Hepatocyte (in vitro differentiated cells): Measurements from ENCODE around the gene NBPF1. TPM values are rescaled to one million over a fixed set of nuclear protein-coding genes. Genes with fewer than 3 reads are reported as not detected.
"Not testable (repeated sequence)": the region's sequence is repeated elsewhere in the genome, so short reads cannot be mapped to it uniquely, and the experiment has no call there.

ENCODE experiments used
- DNase-seq: peaks from one replicate; pipeline ENCODE4 v3.0.0-alpha.2; 2016; ENCODE audit warnings: low spot score
- H2AFZ ChIP-seq: fragments of 200-600 bp; sonication (generic); 2 replicates; pipeline ENCODE4 v1.6.0; 2016; ENCODE audit warnings: antibody characterized with exemption, mild to moderate bottlenecking
- H3K27ac ChIP-seq: fragments of 200-600 bp; sonication (generic); 2 replicates; pipeline ENCODE4 v1.5.1; 2016; ENCODE audit warnings: mild to moderate bottlenecking
- H3K27me3 ChIP-seq: fragments of 200-600 bp; sonication (generic); 2 replicates; pipeline ENCODE4 v1.6.1; 2016
- H3K36me3 ChIP-seq: fragments of 200-600 bp; sonication (generic); replicated peaks from 2 replicates; pipeline ENCODE4 v1.5.1; 2016; ENCODE audit warnings: low read depth; ENCODE audit not compliant: insufficient read depth
- H3K4me1 ChIP-seq: fragments of 200-600 bp; sonication (generic); 2 replicates; pipeline ENCODE4 v1.5.1; 2016; ENCODE audit warnings: mild to moderate bottlenecking, moderate library complexity; ENCODE audit not compliant: insufficient read depth
- H3K4me2 ChIP-seq: fragments of 200-600 bp; sonication (generic); 2 replicates; pipeline ENCODE4 v1.6.0; 2016
- H3K4me3 ChIP-seq: fragments of 200-600 bp; sonication (generic); 2 replicates; pipeline ENCODE4 v1.5.1; 2016; ENCODE audit warnings: mild to moderate bottlenecking
- H3K79me2 ChIP-seq: fragments of 200-600 bp; sonication (generic); 2 replicates; pipeline ENCODE4 v1.6.0; 2017; ENCODE audit warnings: mild to moderate bottlenecking
- H3K9me2 ChIP-seq: fragments of 200-600 bp; sonication (generic); replicated peaks from 2 replicates; pipeline ENCODE4 v1.6.0; 2017; ENCODE audit warnings: mild to moderate bottlenecking; ENCODE audit not compliant: insufficient read depth
- H3K9me3 ChIP-seq: fragments of 200-600 bp; sonication (generic); 2 replicates; pipeline ENCODE4 v1.5.1; 2016; ENCODE audit warnings: low read depth, mild to moderate bottlenecking
- H4K20me1 ChIP-seq: fragments of 200-600 bp; sonication (generic); 2 replicates; pipeline ENCODE4 v1.6.0; 2016; ENCODE audit warnings: mild to moderate bottlenecking; ENCODE audit not compliant: insufficient read depth, poor library complexity, severe bottlenecking
- EZH2 ChIP-seq: fragments of 200-600 bp; sonication (generic); IDR thresholded peaks from 2 replicates; pipeline ENCODE4 v1.6.1; 2016; ENCODE audit warnings: antibody characterized with exemption, mild to moderate bottlenecking, borderline replicate concordance
- EZH2phosphoT487 ChIP-seq: fragments of 200-600 bp; sonication (generic); IDR thresholded peaks from one replicate; pipeline ENCODE4 v1.6.1; 2018; ENCODE audit warnings: antibody characterized with exemption, mild to moderate bottlenecking, low read depth, moderate library complexity; ENCODE audit not compliant: unreplicated experiment, severe bottlenecking
- WGBS: methylation state at CpG from one replicate; pipeline ENCODE4 v1.1.6; 2016; ENCODE audit warnings: low lambda C conversion rate; ENCODE audit errors: missing lambda C conversion rate; 5-methylcytosine and 5-hydroxymethylcytosine counted together
- polyA plus RNA-seq: library from polyadenylated mRNA; unstranded; fragments of >200 nt; fragmentation: Nextera tagmentation; extraction: Ambion mirVana; gene quantifications from 2 replicates; pipeline ENCODE4 v1.2.1, GENCODE V29; 2016
- total RNA-seq: library from RNA; depleted of rRNA; stranded (reverse); fragments of >200 nt; gene quantifications from 2 replicates; pipeline ENCODE4 v1.2.3, GENCODE V29; 2014
- TF ChIP-seq, protein P1 (sequence below): fragments of 200-600 bp; sonication (generic); IDR thresholded peaks from 2 replicates; pipeline ENCODE4 v1.5.1; 2016; ENCODE audit warnings: antibody characterized with exemption, mild to moderate bottlenecking; ENCODE audit not compliant: poor library complexity

Gene NBPF1
- total and polyA plus RNA-seq, 2 experiments from 2014 or later = 31.7 to 57.1 TPM

DNA sequence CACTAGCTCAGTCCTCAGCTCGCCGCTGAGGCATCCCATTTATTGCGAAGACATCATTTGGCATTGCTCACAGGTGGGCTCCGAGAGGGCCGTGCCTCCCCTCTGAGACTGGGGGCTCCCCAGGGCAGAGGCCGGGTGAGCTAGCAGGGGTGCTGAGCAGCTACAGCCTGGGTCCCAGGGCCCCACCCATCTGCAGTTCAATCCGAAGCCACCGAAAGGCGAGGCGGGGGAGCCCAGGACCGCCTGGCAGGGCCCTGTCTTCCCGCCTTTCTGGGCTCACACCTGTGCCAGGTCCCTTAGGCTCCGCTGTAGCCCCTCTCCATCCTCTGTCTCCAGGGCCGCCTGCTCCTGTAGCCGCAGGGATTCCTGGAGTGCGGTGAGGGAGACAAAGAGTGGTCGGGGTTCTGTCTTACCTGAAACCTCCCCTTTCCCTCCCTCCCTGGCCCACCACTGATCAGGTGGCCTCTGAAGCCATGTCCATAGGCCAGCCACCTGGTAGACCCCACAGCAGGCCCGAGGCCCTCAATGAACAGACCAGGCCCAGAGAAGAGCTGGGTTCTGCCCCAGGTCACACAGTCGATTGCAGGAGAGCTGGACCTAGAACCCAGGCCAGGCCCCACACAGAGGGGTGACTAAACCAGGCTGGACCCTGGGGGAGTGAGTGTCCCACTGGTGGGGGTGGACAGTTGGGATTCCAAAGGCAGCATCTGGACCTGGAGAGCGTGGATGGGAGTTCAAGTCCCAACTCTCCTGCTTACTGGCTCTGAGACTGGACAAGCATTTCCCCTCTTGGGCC lies 18.1 kb upstream of the NBPF1 start:
- peaks cover 6% of the 10 kb centered on the region for H3K36me3 ChIP-seq
- H3K4me1 ChIP-seq = no peaks in the 10 kb centered on the region
- 92% methylated on average over 20 of the region's 20 CpGs for WGBS
- DNase-seq = no peak
- no peaks in the 10 kb centered on the region for H3K9me2 ChIP-seq
- no peaks in the 10 kb centered on the region for H3K9me3 ChIP-seq
- H3K79me2 ChIP-seq = peaks cover 22% of the 10 kb centered on the region
- no peak overlapping the region for H2AFZ ChIP-seq
- H3K4me2 ChIP-seq = no peak overlapping the region
- H3K27me3 ChIP-seq = no peaks in the 10 kb centered on the region
- H4K20me1 ChIP-seq = peaks cover 6% of the 10 kb centered on the region
- H3K4me3 ChIP-seq = no peak overlapping the region
- TF ChIP-seq, protein P1, sequence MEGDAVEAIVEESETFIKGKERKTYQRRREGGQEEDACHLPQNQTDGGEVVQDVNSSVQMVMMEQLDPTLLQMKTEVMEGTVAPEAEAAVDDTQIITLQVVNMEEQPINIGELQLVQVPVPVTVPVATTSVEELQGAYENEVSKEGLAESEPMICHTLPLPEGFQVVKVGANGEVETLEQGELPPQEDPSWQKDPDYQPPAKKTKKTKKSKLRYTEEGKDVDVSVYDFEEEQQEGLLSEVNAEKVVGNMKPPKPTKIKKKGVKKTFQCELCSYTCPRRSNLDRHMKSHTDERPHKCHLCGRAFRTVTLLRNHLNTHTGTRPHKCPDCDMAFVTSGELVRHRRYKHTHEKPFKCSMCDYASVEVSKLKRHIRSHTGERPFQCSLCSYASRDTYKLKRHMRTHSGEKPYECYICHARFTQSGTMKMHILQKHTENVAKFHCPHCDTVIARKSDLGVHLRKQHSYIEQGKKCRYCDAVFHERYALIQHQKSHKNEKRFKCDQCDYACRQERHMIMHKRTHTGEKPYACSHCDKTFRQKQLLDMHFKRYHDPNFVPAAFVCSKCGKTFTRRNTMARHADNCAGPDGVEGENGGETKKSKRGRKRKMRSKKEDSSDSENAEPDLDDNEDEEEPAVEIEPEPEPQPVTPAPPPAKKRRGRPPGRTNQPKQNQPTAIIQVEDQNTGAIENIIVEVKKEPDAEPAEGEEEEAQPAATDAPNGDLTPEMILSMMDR = no peak
- TF ChIP-seq EZH2phosphoT487 (no peak), EZH2 (no peak)
- H3K27ac ChIP-seq = no peak overlapping the region

DNA sequence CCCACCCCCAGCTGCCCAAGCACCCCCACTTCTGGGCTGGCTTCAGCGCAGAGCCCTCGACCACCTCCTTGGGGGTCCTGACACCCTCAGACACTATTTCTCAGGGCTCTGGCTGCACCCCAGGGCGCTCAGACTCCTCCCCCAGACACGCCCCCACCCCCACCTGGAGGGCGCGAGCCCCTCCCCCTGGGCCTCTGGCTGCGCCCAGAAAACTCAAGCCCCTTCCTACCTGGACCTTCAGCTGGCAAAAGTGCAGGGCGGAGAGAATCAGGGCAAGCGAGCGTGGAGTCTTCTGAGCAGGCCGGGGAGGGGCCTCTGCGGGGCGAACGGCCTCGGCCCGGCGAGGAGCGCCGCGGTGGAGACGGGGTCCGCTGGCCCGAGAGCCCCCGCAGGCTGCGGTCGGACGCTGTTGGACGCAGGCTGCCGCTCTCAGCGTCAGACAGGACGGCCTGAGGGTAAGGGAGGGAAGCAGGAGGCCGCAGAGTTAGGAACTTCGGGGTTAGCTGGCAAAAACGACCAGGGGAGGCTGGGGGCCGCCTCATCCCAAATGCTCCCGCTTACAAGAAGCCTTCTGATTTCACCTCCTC lies 17.4 kb upstream of the NBPF1 start:
- Histone ChIP-seq H3K4me2 (no peak overlapping the region), H3K27ac (no peak overlapping the region), H3K27me3 (no peaks in the 10 kb centered on the region), H3K9me2 (no peaks in the 10 kb centered on the region), H3K4me1 (no peaks in the 10 kb centered on the region), H3K36me3 (peaks cover 6% of the 10 kb centered on the region), H3K79me2 (peaks cover 15% of the 10 kb centered on the region), H3K9me3 (no peaks in the 10 kb centered on the region), H4K20me1 (peaks cover 2% of the 10 kb centered on the region), H3K4me3 (no peak overlapping the region), H2AFZ (no peak overlapping the region)
- WGBS = 98% methylated on average over 36 of the region's 36 CpGs
- TF ChIP-seq EZH2phosphoT487 (no peak), EZH2 (no peak)
- TF ChIP-seq, protein P1 = no peak
- DNase-seq = no peak

DNA sequence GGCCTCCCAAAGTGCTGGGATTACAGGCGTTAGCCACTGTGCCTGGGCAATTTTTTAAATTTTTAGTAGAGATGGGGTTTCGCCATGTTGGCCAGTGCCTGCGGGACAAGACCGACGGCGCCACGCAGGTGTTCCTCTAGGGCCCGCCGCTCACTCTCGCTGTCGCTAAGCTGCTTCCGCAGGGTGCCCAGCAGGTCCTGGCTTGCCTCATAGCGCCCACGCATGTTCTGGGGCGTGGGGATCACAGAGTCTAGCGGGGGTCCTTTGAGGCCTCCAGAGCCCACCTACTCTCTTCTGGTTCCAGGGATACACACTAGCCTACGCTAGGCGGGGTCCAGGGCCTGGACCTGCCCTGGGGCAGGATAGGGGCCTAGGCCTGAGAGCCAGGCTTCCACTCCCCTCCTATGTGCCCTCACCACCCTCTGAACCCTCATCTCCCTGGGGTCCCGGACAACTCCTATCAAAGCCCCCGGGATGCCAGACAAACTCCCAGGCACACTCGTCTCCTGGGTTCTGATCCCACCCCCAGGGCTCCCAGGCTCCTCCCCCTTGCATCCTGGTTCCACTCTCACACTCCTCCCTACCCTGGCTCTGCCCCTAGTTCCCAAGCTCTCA lies 16.7 kb upstream of the NBPF1 start:
- H3K27me3 ChIP-seq, H3K9me2 ChIP-seq, H2AFZ ChIP-seq, H3K9me3 ChIP-seq, H3K4me1 ChIP-seq, H3K4me2 ChIP-seq, H3K4me3 ChIP-seq, H3K36me3 ChIP-seq, H3K27ac ChIP-seq, H3K79me2 ChIP-seq, H4K20me1 ChIP-seq, DNase-seq: not testable (repeated sequence)
- 97% methylated on average over 21 of the region's 21 CpGs for WGBS
